Ovary (tissue), 3 donors: ENCODE measurements around the gene HDAC7.

Source experiments
- POLR2A ChIP-seq: fragments of 450-650 bp; IDR thresholded peaks from one replicate; pipeline ENCODE4 v1.6.1; 2017; ENCODE audit warnings: antibody characterized with exemption, mild to moderate bottlenecking, moderate library complexity
- TF ChIP-seq, protein P1 (sequence below), 3 donors: fragments of 450-650 bp in 2 of 3; fragments of 200-600 bp in 1 of 3; IDR thresholded peaks; one replicate each; pipeline versions ENCODE4 v1.5.1 to v1.8.0; 2016 to 2022; ENCODE audit warnings: antibody characterized with exemption in 3 of 3, mild to moderate bottlenecking in 1 of 3
- donor health status: DM: no; HTN: no; CAD: no.

DNA sequence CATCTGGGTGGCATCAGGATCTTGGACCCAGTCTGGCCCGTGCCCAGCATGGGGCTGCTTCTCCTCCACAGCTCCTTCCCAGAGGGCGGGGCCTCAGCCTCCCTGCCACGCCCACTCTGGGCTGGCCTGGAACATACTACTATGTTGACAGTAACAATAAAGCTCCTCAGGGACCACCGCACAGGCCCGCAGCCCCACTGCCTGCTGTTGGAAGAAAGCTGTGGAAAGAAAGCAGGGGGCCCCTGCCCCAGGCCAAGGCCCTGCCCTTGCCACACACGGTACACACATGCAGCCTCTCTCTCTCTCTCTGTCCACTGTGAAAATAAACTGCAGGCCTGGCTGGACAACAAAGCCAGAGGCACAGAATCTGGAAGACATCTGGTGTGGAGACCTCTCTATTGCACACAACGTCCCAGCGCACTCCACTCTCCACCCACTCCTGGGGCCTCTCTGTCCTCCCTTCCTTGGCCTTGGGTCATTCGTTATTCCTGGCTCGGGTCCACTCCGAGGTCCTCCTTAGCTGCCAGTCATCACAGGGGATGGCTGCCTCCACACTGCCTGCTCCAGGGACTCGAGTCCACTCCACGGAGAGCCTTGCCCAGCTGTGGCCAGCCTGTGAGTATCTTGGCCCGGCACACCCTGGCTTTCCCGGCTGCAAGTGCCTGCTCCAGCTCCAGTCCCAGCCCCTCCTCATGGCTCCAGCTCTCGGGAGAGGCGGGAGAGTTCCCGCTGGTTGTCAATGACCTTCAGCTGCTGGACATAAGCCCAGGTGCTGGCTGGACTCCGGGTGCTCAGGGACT is 82.6 kb downstream of the HDAC7 start:
- TF ChIP-seq, protein P1, sequence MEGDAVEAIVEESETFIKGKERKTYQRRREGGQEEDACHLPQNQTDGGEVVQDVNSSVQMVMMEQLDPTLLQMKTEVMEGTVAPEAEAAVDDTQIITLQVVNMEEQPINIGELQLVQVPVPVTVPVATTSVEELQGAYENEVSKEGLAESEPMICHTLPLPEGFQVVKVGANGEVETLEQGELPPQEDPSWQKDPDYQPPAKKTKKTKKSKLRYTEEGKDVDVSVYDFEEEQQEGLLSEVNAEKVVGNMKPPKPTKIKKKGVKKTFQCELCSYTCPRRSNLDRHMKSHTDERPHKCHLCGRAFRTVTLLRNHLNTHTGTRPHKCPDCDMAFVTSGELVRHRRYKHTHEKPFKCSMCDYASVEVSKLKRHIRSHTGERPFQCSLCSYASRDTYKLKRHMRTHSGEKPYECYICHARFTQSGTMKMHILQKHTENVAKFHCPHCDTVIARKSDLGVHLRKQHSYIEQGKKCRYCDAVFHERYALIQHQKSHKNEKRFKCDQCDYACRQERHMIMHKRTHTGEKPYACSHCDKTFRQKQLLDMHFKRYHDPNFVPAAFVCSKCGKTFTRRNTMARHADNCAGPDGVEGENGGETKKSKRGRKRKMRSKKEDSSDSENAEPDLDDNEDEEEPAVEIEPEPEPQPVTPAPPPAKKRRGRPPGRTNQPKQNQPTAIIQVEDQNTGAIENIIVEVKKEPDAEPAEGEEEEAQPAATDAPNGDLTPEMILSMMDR (IDR thresholded peaks at IDR 0.05), result peak in 1 of 3 donors; percentile 6
- peak; percentile 34 for TF ChIP-seq POLR2A
